Lung (tissue), 12 donors: ENCODE data around the gene OR4K5. TPM values are rescaled to one million over a fixed set of nuclear protein-coding genes. Genes with fewer than 3 reads are reported as not detected.

ENCODE experiments used
- ATAC-seq: fragments of 200-7000 bp; cut with Tn5 transposase; one replicate; pipeline ENCODE4 v1.9.1; 2020; ENCODE audit warnings: moderate number of reproducible peaks; ENCODE audit not compliant: insufficient read depth, low FRiP score
- DNase-seq, 3 donors: peaks; one replicate each; pipeline ENCODE4 v3.0.0-alpha.2; 2013 to 2017
- H3K27ac ChIP-seq, 2 donors: one replicate each; pipeline ENCODE4 v1.5.1; 2013; ENCODE audit warnings: mild to moderate bottlenecking in 2 of 2, moderate library complexity in 2 of 2, control low read depth in 1 of 2, inconsistent platforms in 1 of 2, low read depth in 1 of 2, low read length in 1 of 2
- H3K27me3 ChIP-seq, 3 donors: one replicate each; pipeline ENCODE4 v1.5.1; 2013; ENCODE audit warnings: low read length in 2 of 3; ENCODE audit not compliant: control insufficient read depth in 3 of 3, insufficient read depth in 3 of 3
- H3K36me3 ChIP-seq, 4 donors: one replicate each; pipeline ENCODE4 v1.5.1; 2013; ENCODE audit warnings: low read length in 4 of 4, mild to moderate bottlenecking in 1 of 4, moderate library complexity in 1 of 4; ENCODE audit not compliant: control insufficient read depth in 4 of 4, insufficient read depth in 4 of 4
- H3K4me1 ChIP-seq, 5 donors: one replicate each; pipeline ENCODE4 v1.5.1; 2013; ENCODE audit warnings: low read length in 5 of 5, mild to moderate bottlenecking in 2 of 5, moderate library complexity in 1 of 5; ENCODE audit not compliant: control insufficient read depth in 5 of 5, insufficient read depth in 5 of 5
- H3K4me3 ChIP-seq: one replicate; pipeline ENCODE4 v1.5.1; 2013; ENCODE audit warnings: mild to moderate bottlenecking, control low read depth, moderate library complexity
- H3K9ac ChIP-seq, 2 donors: one replicate each; pipeline ENCODE4 v1.5.1; 2013; ENCODE audit warnings: low read length in 2 of 2, control low read depth in 1 of 2; ENCODE audit not compliant: insufficient read depth in 1 of 2
- H3K9me3 ChIP-seq, 4 donors: one replicate each; pipeline ENCODE4 v1.5.1; 2013; ENCODE audit warnings: low read length in 3 of 4, mild to moderate bottlenecking in 1 of 4, moderate library complexity in 1 of 4; ENCODE audit not compliant: control insufficient read depth in 4 of 4, insufficient read depth in 3 of 4
- WGBS, 2 donors: extraction: QIAGEN DNeasy Blood & Tissue Kit; methylation state at CpG; one replicate each; pipeline ENCODE4 v1.1.7; 2013; 5-methylcytosine and 5-hydroxymethylcytosine counted together
- polyA plus RNA-seq, 2 donors: library from polyadenylated mRNA; stranded (reverse); fragments of 200-250 nt; gene quantifications; one replicate each; pipeline ENCODE4 v1.2.1, GENCODE V29; 2013
- total RNA-seq, 2 donors: library from RNA; depleted of rRNA in 1 of 2; stranded (reverse); fragments of >200 nt in 1 of 2; gene quantifications; one replicate each; pipeline ENCODE4 v1.2.1, GENCODE V29; 2014 to 2021
- TF ChIP-seq, protein P1 (sequence below): IDR thresholded peaks from 2 replicates; pipeline ENCODE4 v1.5.1; 2012; ENCODE audit warnings: mild to moderate bottlenecking; ENCODE audit errors: control extremely low read depth, extremely low read depth
- donor health status: control.
- donor health status: control.
- donor health status: Bipolar disorder and iron deficiency.
- donor health status: healthy.
- donor health status: DM: yes; HTN: yes; CAD: no.

The OR4K5 gene
- total and polyA plus RNA-seq, 4 donors = not detected

DNA sequence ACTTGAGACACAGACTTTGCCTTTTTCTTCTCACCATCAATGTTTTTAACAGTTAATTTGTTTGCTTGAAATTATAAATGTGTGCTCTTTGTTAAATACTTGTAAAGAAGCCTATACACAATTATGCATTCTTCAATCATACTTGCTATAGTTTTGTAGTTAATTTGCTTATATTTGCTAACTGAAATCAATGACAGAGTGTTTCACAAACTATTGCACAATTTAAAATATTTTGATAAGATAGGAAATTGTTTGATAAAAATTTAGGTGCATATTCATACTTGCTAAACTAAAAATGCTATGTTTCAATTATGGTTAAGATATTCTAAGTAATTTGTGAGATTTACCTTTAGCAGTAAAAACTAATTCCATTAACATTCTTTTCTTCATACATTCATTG lies 13.7 kb upstream of the OR4K5 start:
- peaks cover 0 to 8% (median 4%) of the 10 kb centered on the region in 4 donors for H3K9me3 ChIP-seq
- no peak overlapping the region for H3K27ac ChIP-seq
- H3K4me1 ChIP-seq = no peaks in the 10 kb centered on the region
- DNase-seq (no peak), ATAC-seq (no peak)
- no peak overlapping the region for H3K4me3 ChIP-seq
- TF ChIP-seq, protein P1, sequence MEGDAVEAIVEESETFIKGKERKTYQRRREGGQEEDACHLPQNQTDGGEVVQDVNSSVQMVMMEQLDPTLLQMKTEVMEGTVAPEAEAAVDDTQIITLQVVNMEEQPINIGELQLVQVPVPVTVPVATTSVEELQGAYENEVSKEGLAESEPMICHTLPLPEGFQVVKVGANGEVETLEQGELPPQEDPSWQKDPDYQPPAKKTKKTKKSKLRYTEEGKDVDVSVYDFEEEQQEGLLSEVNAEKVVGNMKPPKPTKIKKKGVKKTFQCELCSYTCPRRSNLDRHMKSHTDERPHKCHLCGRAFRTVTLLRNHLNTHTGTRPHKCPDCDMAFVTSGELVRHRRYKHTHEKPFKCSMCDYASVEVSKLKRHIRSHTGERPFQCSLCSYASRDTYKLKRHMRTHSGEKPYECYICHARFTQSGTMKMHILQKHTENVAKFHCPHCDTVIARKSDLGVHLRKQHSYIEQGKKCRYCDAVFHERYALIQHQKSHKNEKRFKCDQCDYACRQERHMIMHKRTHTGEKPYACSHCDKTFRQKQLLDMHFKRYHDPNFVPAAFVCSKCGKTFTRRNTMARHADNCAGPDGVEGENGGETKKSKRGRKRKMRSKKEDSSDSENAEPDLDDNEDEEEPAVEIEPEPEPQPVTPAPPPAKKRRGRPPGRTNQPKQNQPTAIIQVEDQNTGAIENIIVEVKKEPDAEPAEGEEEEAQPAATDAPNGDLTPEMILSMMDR = no peak
- H3K36me3 ChIP-seq = no peaks in the 10 kb centered on the region
- no peak overlapping the region for H3K9ac ChIP-seq
- no peaks in the 10 kb centered on the region for H3K27me3 ChIP-seq

DNA sequence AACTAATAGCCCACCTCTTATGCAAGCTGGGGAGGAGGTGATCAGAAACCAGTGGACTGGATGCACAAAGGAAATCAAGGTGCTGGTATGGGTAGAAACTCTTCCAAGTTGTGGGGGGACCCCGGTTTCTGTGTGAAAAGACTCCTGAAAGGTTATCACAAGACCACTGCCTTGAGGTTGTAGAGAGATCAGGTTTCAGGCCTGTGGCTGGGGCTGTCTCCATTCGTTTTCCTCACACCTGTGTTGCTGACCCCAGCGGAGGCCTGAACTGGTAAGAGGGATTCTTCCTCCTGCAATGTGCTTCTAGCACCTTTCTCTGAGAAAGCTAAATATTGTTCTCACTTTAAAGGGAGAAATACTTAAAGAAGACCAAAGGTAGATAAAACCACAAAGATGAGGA lies 9.3 kb upstream of the OR4K5 start:
- Histone ChIP-seq H3K36me3 (no peaks in the 10 kb centered on the region), H3K9ac (no peak overlapping the region), H3K4me1 (no peaks in the 10 kb centered on the region), H3K27me3 (no peaks in the 10 kb centered on the region), H3K9me3 (peaks cover 0 to 6% (median 4%) of the 10 kb centered on the region in 4 donors), H3K4me3 (no peak overlapping the region), H3K27ac (no peak overlapping the region)
- ATAC-seq = no peak
- TF ChIP-seq, protein P1 = no peak
- DNase-seq = no peak
- 52 to 60% methylated on average over 3 of the region's 3 CpGs for WGBS, 2 donors

DNA sequence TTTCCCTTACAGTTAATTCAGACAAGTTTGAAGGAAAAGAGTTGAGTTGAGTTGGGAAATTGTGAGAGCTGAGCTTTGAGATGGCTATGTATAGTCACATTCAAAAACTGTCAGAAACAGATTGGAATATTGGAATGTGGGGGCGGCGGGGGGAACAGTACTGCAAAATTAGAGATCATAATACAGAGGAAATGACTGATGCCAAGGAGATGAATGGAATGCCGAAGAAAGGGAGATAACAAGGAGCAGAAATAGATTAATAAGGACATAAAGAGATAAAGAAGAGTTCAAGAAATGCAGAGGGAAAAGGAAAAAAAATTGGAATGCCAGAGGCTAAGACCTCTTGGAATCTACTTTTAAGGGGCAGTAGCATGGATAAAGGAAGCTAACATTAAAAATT lies 3.2 kb upstream of the OR4K5 start:
- Histone ChIP-seq H3K4me1 (no peaks in the 10 kb centered on the region), H3K36me3 (no peaks in the 10 kb centered on the region), H3K27ac (no peak overlapping the region), H3K27me3 (no peaks in the 10 kb centered on the region), H3K9ac (no peak overlapping the region), H3K4me3 (no peak overlapping the region), H3K9me3 (peaks cover 0 to 2% (median 0%) of the 10 kb centered on the region in 4 donors)
- TF ChIP-seq, protein P1 = no peak
- ATAC-seq (no peak), DNase-seq (no peak)
- 68 to 76% methylated on average over 3 of the region's 3 CpGs for WGBS, 2 donors

DNA sequence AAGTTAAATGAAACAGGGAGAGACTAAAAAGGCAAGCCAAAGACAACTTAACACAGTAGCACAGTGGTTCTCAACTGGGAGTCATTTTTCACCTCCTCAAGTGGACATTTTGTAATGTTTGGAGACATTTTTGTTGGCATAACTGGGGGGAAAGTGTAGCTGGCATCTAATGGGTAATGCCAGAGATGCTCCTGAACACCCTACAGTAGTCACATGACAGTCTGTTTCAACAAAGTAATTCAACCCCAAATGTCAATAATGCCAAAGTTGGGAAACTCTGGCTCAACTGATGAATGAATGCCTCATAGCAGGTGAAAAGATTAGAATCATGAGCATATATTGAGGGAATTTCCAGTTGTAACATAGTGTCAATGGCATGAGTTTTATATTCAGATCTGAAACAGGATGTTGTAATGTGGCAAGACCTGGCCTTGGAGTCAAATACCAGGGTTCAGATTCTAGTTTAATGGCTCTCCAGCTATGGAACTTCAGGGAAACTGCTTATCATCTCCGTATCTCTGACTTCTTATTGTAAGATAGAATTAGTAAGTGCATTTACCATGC lies 2.4 kb upstream of the OR4K5 start:
- Histone ChIP-seq H3K36me3 (no peaks in the 10 kb centered on the region), H3K4me1 (no peaks in the 10 kb centered on the region), H3K27ac (no peak overlapping the region), H3K9ac (no peak overlapping the region), H3K9me3 (peaks cover 0 to 2% (median 0%) of the 10 kb centered on the region in 4 donors), H3K27me3 (no peaks in the 10 kb centered on the region), H3K4me3 (no peak overlapping the region)
- WGBS, 2 donors = 56 to 70% methylated on average over 1 of the region's 1 CpG
- DNase-seq = no peak
- no peak for ATAC-seq
- TF ChIP-seq, protein P1 = no peak
